Left kidney (tissue), 2 donors: Measurements from ENCODE around the gene ALPI. TPM values are rescaled to one million over a fixed set of nuclear protein-coding genes. Genes with fewer than 3 reads are reported as not detected.

Source experiments
- DNase-seq: peaks from one replicate; pipeline ENCODE4 v3.0.0-alpha.2; 2013
- polyA plus RNA-seq: library from polyadenylated mRNA; unstranded; fragments of 120-200 nt; gene quantifications from one replicate; pipeline ENCODE4 v1.2.1, GENCODE V29; 2013; ENCODE audit not compliant: insufficient read length

Gene ALPI
- polyA plus RNA-seq, 1 donor, result 0.10 TPM

DNA sequence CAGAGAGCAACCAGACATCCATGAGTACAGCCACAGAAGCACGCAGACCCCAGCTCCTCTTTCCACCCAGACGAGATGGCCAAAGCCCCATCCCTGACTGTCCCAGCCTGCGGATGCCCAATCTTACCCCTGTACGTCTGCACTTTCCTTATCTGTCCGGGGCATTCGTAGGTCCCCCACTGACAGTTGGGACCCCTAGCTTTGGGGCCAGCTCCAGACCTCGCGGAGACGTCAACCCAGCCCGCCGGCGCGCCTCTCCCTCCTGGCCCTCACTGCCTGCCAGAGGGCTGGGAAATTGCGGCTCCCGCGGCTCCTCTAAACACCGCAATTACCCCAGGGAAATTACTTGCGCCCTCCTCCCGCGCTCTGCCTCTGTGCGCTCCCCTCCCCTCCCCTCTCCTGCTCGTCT is 29.4 kb downstream of the ALPI start:
- no peak for DNase-seq

DNA sequence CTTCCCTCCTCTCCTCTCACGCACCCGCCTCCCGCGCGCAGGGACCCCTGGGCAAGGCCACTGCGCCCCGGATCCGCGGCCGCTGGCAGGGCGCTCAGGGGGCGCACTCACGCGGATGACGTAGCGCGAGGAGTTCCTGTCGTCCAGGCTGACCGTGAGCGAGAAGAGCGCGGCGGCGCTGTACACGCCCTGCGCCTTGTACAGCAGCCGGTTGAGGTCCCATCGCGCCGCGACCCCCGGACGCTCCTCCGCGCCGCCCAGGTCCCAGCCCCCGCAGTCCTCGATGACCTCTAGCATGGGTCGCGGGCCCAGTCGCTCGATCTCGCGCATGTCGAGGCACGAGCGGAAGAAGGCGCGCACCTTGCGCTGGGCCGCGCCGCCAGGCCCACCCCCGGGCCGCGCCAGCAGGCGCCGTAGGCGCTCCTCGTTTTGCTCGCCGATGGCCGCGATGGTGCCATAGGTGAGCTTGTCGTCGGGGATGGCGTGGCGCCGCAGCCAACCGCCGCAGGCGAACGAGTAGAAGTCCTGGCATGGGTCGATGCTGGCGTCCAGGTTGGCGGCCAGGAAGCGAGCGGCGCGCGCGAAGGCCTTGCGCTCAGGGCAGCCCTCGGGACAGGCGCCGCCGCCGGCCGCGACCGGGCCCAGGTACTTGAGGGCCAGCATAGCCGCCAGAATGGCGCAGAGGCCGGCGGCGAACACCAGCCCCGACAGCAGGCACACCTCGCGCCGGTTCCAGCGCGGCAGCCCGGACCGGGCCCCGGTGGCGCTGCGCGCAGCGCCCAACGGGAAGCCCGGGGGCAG is 30.0 kb downstream of the ALPI start:
- no peak for DNase-seq

GRCh38 chr2:232486558-232487384 is 30.8 kb downstream of the ALPI start:
- no peak for DNase-seq

DNA sequence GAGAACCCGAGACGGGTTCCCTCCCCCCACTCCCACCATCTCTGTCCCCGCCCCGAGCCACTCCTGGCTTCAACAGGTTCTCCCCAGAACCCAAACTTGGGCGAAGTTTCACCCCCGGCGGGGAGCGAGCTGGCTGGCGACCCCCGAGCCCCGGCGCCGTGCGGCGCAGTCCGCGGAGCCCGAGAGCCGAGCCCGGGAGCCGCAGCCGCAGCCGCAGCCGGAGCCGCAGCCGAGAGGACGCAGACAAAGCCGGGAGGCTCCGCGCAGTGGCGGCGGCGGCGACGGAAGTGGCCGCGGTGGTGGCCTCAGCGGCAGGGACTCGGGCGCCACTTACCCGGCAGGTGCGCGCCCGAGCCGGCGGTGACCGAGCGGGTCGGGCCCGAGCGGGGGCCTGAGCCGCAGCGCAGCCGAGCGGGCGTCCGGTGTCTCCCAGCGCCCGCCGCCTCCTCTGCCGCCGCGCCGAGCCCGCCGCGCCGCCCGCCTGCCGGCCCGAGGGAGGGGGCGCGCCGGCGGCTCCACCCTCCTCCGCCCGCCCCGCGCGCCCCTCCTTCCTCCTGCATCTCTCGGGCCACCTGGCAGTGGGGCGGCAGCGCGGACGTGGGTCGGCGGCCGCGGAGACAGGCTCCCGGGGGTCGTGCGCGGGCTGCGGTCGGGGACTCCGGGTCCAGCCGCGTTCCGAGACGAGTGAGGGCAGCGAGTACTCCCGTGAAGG is 31.6 kb downstream of the ALPI start, which contains the start of gene ECEL1:
Gene ECEL1, minus strand, starts transcription at position 450 of the 712 bp plus-strand sequence. CDS start 1,181 bp downstream, outside the sequence.
- DNase-seq, result no peak

DNA sequence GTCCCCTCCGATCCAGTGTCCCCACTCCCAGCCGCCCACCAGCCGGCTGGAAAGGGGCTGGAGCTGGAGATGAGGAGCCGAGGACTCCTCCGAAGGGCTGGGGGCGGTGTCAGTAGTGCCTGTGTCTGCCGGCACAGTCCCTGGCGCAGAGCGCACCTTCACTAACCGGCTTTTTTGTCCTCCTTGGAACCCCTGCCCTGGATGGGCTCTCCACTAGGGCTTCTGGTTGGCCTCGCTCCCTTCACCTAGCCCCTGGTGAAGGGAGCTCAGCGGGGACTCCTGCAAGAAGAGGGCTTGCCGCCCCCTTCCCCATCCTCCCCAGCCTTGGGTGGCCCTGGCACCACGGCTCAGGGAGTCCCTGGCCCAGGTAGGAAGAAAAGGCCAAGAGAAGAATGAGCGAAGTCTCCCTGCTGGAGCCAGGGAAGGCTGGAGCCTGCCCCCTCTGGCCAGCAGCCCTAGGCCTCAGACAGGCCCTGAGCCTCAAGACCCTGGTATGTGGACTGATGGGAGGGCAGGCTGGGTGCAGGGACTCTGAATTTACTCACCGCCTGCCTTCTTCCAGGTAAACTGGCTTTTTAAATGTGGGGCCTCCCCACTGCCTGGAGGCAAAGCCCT is 32.3 kb downstream of the ALPI start:
- no peak for DNase-seq

DNA sequence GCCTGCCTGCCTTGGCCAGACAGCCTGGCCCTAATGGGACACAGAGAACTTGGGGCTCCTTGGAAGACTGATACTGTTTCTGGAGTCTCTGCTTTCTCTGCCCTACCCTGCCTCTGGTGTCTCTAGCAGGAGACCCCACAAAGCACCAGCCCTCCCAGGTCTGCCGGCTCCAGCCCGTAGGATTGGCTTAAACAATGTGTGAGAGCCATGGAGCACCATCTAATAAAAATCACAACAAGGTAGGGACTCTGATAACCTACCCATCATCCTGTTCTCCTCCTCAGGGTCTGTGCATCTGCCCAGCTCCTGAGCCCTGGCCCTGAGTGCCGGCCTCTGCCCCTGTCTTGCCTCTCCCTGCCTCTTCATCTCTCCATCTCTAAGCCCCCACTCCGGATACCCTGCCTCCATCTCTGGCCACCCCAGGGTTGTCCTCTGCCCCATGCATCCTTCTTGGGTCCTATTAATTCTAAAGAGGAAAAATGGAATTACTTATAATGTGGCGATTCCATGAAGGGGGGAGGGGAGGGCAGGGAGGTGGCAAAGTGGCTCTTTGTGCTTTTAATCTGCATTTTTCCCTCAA is 32.9 kb downstream of the ALPI start:
- no peak for DNase-seq

DNA sequence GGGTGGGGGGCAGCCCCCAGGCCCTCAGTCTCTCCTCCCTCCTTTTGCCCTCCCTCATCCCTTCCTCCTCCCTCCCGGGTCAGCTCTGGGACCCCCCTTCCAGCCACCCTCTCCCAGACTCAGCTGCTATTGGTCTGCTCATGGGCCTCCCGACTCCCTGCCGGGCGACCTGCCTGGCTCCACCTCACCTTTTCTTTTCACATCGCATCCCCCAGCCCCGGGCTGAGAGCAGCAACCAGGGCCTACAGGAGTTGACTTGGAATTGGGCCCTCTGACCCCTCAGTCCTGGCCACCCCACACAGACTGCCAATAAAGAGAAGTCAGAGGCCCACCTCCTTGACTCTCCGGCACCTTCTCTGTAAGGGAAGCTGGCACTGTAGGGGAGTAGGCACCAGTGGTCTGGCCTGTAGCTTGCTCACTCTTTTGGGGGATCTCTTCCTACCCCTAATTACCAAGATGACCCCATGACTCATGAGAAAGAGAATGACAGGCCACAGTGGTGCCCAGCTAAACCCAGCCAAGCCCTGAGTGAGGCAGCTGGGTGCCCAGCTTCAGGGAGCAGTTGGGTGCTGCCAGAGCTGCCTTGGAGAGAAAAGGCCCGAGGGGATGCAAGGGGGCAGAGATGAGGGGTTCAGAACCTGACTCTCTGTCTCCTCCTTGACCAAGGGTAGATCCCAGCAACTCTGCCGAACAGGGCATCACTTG is 33.7 kb downstream of the ALPI start:
- no peak for DNase-seq

DNA sequence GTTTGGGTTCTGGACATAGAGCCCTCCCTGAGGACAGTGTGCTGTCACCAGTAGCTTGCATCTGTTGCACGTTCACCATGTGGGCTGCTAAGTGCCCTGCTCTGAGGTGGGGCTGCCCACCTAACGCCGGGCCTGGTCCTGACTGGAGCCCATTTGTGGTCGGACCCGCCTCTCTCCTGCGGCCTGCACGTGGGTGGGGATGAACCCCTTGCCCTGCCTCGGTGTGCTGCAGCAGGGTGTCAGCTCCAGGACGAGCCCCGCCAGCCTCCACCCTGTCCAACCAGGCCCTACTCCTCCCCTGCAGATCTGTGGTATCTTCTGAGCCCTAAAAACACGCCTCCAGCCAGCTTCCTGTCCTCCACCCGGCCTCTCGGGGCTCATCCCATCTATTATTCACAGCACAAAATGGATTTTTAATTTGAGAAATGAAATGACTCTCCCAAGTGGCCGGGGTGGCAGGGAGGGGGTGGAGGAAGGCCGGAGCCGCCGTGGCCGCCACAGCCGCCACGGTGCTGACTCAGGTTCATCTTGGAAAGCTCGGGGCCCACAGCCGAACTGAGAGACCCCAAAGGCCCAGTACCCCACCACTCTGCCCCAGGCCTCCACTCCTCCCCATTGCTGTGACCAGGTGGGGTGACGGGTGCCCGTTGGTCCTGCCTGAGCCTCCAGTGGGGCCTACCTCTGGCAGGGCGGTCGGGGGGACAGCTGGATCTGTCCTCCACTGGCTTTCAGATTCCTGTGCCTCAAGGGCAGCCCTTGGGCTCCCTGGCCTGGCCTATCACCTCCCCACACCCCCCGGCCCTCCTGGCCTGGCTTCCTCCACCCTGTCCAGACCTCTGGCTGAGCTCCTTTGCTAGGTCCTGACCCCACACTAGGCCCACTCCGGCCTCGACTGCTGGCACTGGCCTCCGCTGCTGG is 34.5 kb downstream of the ALPI start:
- DNase-seq, result no peak

GRCh38 chr2:232491139-232491780 is 35.3 kb downstream of the ALPI start:
- no peak for DNase-seq

GRCh38 chr2:232492236-232492848 is 36.4 kb downstream of the ALPI start:
- no peak for DNase-seq

GRCh38 chr2:232492963-232493700 is 37.2 kb downstream of the ALPI start:
- DNase-seq, result no peak

DNA sequence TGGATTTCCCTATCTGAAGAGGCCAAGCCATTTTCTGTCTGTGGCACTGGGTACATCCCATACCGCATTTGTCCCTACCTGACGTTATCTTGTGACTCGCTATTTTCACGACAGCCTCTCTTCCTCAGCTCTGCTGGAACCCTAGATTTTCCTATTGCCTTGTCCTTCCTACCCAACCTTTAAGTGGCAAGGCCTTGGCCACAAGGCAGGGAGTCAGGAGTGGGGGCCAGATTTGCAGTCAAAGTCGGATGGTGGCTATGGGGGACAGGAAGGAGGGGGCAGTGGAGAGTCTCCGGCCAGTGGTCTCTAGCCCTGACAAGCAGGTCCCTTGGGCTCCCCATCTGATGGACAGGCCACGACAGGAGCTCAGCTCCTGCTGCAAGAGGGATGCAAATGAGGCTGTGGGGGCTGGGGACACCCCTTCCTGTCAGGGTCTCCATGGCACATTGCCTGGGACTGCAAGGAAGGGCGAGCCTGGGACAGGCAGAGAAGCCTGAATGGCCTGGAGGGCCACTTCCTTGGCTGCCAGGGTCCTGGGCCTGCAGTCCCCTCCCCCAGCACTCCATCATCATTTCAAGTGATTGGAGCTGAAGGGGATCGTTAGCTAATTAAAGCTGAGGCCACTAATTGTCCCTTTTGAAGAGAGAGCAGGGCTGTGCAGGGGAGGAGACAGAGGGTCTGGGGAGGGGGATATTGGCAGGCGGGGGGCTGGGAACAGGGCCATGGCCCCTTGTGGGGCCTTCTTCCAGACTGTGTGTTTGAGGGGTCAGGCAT is 37.9 kb downstream of the ALPI start:
- DNase-seq, result no peak

GRCh38 chr2:232494542-232494941 is 38.6 kb downstream of the ALPI start:
- no peak for DNase-seq

DNA sequence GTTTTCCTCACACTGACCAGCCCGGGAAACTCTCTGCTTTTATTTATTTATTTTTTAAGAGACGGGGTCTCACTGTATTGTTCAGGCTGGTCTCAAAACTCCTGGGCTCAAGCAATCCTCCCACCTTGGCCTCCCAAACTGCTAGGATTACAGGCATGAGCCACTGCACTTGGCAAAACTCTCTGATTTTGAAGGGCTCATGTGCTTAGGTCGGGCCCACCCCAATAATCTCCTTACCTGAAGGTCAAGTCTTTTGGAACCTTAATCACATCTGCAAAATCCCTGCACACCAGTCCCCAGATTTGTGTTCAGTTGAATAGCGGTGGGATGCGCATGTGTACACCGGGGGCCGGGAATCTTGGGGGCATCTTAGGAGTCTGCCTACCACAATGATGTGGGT is 39.3 kb downstream of the ALPI start:
- no peak for DNase-seq

- no peak for DNase-seq
Observed at GRCh38 chr2:232496501-232497270, 40.7 kb downstream of the ALPI start.

- no peak for DNase-seq
Observed at GRCh38 chr2:232497348-232497747, 41.4 kb downstream of the ALPI start.

DNA sequence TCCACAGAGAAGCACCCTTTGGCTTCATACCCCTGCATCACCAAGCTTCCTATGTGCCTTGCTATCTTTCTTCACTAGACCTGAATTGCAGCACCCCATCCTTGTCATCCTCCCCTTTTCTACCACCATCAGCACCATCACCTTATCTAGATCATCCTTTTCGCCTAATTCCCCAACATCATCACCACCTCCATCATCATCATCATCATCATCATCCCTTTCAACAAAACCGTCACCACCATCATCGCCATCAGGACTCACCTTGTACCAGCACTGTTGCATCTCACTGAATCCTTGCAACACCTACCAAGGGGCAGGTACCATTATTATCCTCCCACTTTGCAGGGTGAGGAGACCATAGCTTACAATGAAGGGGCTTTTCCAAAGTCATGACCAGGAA is 42.5 kb downstream of the ALPI start:
- no peak for DNase-seq
